ENCODE measurements around the gene TFF1.

TFF1 gene

GRCh38 chr21:42321845-42322244 lies 44.5 kb downstream of the TFF1 start:
- H3K27ac ChIP-seq, result no peak overlapping the region
- H3K9ac ChIP-seq (ENCODE audit: insufficient read length), result no peak overlapping the region
- H3K9me3 ChIP-seq (ENCODE audit: low read depth, low read length), result no peaks in the 10 kb centered on the region
- no peak for DNase-seq (ENCODE audit: low read depth, low spot score)
- no peaks in the 10 kb centered on the region for H3K36me3 ChIP-seq (ENCODE audit: insufficient read depth, low read length)
- no peak overlapping the region for H3K4me3 ChIP-seq
- no peak for TF ChIP-seq EZH2 (IDR thresholded peaks at IDR 0.05)

- no peak for TF ChIP-seq EZH2 (IDR thresholded peaks at IDR 0.05)
- TF ChIP-seq FOXP2 (optimal IDR thresholded peaks at IDR 0.05; ENCODE audit: control extremely low read depth, extremely low read length, insufficient read depth), result no peak
- no peak for TF ChIP-seq POLR2AphosphoS5 (IDR thresholded peaks at IDR 0.05; ENCODE audit: borderline replicate concordance, low read depth, low read length)
- H3K9ac ChIP-seq (ENCODE audit: insufficient read length), result no peak overlapping the region
- no peak overlapping the region for H3K27ac ChIP-seq
- no peak for DNase-seq (ENCODE audit: low read depth, low spot score)
- no peaks in the 10 kb centered on the region for H3K36me3 ChIP-seq (ENCODE audit: insufficient read depth, low read length)
- H3K9me3 ChIP-seq (ENCODE audit: low read depth, low read length), result no peaks in the 10 kb centered on the region
- H3K4me3 ChIP-seq, result no peak overlapping the region
Observed at GRCh38 chr21:42321231-42321630, 45.1 kb downstream of the TFF1 start.

- H3K4me3 ChIP-seq, result no peak overlapping the region
- no peak for TF ChIP-seq EZH2 (IDR thresholded peaks at IDR 0.05)
- TF ChIP-seq FOXP2 (optimal IDR thresholded peaks at IDR 0.05; ENCODE audit: control extremely low read depth, extremely low read length, insufficient read depth), result no peak
- no peak for TF ChIP-seq POLR2AphosphoS5 (IDR thresholded peaks at IDR 0.05; ENCODE audit: borderline replicate concordance, low read depth, low read length)
- H3K9me3 ChIP-seq (ENCODE audit: low read depth, low read length), result no peaks in the 10 kb centered on the region
- DNase-seq (ENCODE audit: low read depth, low spot score), result no peak
- H3K27ac ChIP-seq, result no peak overlapping the region
- no peaks in the 10 kb centered on the region for H3K36me3 ChIP-seq (ENCODE audit: insufficient read depth, low read length)
- H3K9ac ChIP-seq (ENCODE audit: insufficient read length), result no peak overlapping the region
Observed at GRCh38 chr21:42320791-42321190, 45.5 kb downstream of the TFF1 start.

DNA sequence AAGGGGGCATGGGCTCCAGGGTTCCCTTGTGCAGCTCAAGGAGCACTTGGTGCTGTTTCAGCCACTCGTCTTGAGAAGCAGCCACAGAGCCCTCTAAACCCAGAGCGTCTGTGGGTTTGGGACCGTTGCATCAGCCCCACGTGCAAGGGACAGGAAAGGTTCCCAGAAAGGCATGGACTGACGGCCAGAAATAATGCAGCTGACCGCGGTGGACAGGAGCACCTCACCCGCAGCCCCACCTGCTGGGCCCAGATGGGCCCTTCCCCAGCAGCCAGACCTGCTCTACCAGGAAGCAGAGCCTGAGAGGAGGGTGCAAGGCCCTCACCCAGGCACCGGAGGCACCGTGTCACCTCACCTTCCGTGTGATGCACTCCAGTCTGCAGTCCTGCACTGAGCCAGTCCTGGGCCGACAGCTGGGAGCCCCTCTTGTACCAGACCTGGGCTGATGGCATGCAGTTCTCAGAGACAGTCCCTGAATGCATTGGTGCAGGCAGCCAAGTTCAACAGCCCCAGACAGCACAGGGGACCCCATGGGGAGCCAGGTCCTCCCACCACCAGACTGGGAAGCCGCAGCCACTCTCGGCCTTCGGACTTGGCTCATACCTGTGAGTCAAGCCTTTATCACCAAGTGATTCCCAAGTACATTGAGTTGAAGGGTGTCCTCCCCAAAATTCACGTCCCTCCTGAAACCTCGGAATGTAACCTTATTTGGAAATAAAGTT lies 46.3 kb downstream of the TFF1 start:
- Histone ChIP-seq H3K27ac (no peak overlapping the region), H3K9ac (ENCODE audit: insufficient read length) (no peak overlapping the region), H3K4me3 (no peak overlapping the region), H3K36me3 (ENCODE audit: insufficient read depth, low read length) (no peaks in the 10 kb centered on the region), H3K9me3 (ENCODE audit: low read depth, low read length) (no peaks in the 10 kb centered on the region)
- DNase-seq (ENCODE audit: low read depth, low spot score), result no peak
- no peak for TF ChIP-seq POLR2AphosphoS5 (IDR thresholded peaks at IDR 0.05; ENCODE audit: borderline replicate concordance, low read depth, low read length)
- no peak for TF ChIP-seq FOXP2 (optimal IDR thresholded peaks at IDR 0.05; ENCODE audit: control extremely low read depth, extremely low read length, insufficient read depth)
- TF ChIP-seq EZH2 (IDR thresholded peaks at IDR 0.05), result no peak

GRCh38 chr21:42319376-42319775 lies 47.0 kb downstream of the TFF1 start:
- Histone ChIP-seq H3K4me3 (no peak overlapping the region), H3K9me3 (ENCODE audit: low read depth, low read length) (no peaks in the 10 kb centered on the region), H3K9ac (ENCODE audit: insufficient read length) (no peak overlapping the region), H3K36me3 (ENCODE audit: insufficient read depth, low read length) (no peaks in the 10 kb centered on the region), H3K27ac (no peak overlapping the region)
- no peak for DNase-seq (ENCODE audit: low read depth, low spot score)
- TF ChIP-seq FOXP2 (optimal IDR thresholded peaks at IDR 0.05; ENCODE audit: control extremely low read depth, extremely low read length, insufficient read depth) (no peak), EZH2 (IDR thresholded peaks at IDR 0.05) (no peak), POLR2AphosphoS5 (IDR thresholded peaks at IDR 0.05; ENCODE audit: borderline replicate concordance, low read depth, low read length) (no peak)

DNA sequence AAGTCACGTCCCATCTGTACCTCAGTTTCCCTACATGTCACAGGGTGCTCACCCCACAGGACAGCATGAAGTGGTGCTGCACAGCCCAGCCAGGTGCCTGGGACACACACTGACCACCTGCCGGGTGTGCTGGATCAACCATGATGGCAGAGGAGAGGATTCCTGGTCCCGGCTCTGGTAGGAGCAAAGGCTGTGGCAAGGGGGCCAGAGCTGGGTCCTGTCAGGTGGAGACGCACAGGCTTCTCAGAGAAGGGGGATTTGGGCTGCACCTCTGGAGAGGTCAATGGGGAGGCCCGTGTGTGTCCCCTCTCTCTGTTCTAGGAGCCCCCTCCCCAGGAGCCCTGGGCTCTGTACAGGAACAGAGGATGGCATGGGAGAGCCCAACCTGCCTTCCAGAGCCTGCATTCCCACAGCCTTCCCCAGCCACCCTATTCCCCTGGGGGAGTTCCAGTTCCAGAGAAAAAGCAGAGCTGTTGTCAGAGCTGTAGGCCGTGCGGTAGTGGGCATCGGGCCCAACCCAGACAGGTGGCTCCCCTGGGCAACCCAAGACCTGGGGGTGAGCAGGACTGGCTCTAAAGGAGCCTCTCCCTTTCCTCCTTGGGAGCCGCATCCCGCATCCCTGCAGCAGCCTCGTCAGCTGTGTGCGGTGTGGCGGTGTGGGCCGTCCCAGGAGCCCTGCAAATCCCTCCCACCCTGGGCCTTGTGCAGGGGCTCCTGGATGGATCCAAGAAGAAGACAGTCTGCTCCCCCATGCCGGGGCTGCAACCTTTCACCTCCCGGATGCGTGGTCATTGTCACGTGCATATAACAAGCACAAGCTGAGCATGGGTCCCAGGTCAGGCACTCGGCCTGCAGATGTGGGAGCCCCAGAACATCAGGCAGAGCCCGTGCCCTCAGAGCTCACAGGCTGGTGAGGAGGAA lies 48.2 kb downstream of the TFF1 start:
- Histone ChIP-seq H3K27ac (no peak overlapping the region), H3K4me3 (no peak overlapping the region), H3K9me3 (ENCODE audit: low read depth, low read length) (no peaks in the 10 kb centered on the region), H3K9ac (ENCODE audit: insufficient read length) (no peak overlapping the region), H3K36me3 (ENCODE audit: insufficient read depth, low read length) (no peaks in the 10 kb centered on the region)
- no peak for DNase-seq (ENCODE audit: low read depth, low spot score)
- TF ChIP-seq FOXP2 (optimal IDR thresholded peaks at IDR 0.05; ENCODE audit: control extremely low read depth, extremely low read length, insufficient read depth), result no peak
- TF ChIP-seq POLR2AphosphoS5 (IDR thresholded peaks at IDR 0.05; ENCODE audit: borderline replicate concordance, low read depth, low read length), result no peak
- no peak for TF ChIP-seq EZH2 (IDR thresholded peaks at IDR 0.05)

GRCh38 chr21:42317341-42317741 lies 49.0 kb downstream of the TFF1 start:
- H3K4me3 ChIP-seq, result no peak overlapping the region
- no peak for DNase-seq (ENCODE audit: low read depth, low spot score)
- no peak for TF ChIP-seq FOXP2 (optimal IDR thresholded peaks at IDR 0.05; ENCODE audit: control extremely low read depth, extremely low read length, insufficient read depth)
- no peak for TF ChIP-seq EZH2 (IDR thresholded peaks at IDR 0.05)
- no peak for TF ChIP-seq POLR2AphosphoS5 (IDR thresholded peaks at IDR 0.05; ENCODE audit: borderline replicate concordance, low read depth, low read length)

GRCh38 chr21:42316891-42317290 lies 49.4 kb downstream of the TFF1 start:
- H3K4me3 ChIP-seq, result no peak overlapping the region
- TF ChIP-seq POLR2AphosphoS5 (IDR thresholded peaks at IDR 0.05; ENCODE audit: borderline replicate concordance, low read depth, low read length) (no peak), FOXP2 (optimal IDR thresholded peaks at IDR 0.05; ENCODE audit: control extremely low read depth, extremely low read length, insufficient read depth) (no peak), EZH2 (IDR thresholded peaks at IDR 0.05) (no peak)
- H3K36me3 ChIP-seq (ENCODE audit: insufficient read depth, low read length), result no peaks in the 10 kb centered on the region
- H3K9me3 ChIP-seq (ENCODE audit: low read depth, low read length), result no peaks in the 10 kb centered on the region
- H3K27ac ChIP-seq, result no peak overlapping the region
- no peak overlapping the region for H3K9ac ChIP-seq (ENCODE audit: insufficient read length)
- DNase-seq (ENCODE audit: low read depth, low spot score), result no peak

More at GRCh38 chr21:42317341-42317741, 49.0 kb downstream of the TFF1 start:
- Histone ChIP-seq H3K9ac (ENCODE audit: insufficient read length) (no peak overlapping the region), H3K9me3 (ENCODE audit: low read depth, low read length) (no peaks in the 10 kb centered on the region), H3K36me3 (ENCODE audit: insufficient read depth, low read length) (no peaks in the 10 kb centered on the region), H3K27ac (no peak overlapping the region)
